GM12878 (cell line): ENCODE data around the gene MZT2A.
"Not testable (repeated sequence)": the region's sequence is repeated elsewhere in the genome, so short reads cannot be mapped to it uniquely, and the experiment has no call there.

Experiments
- CTCF ChIP-seq, 3 experiments: IDR thresholded peaks in 2 of 3; conservative IDR thresholded peaks in 1 of 3; 2 replicates each; pipeline ENCODE4 v1.5.1; 2011; ENCODE audit warnings: low read depth in 3 of 3, low read length in 3 of 3, mild to moderate bottlenecking in 3 of 3, control low read depth in 2 of 3, moderate library complexity in 2 of 3, inconsistent platforms in 1 of 3, mixed read lengths in 1 of 3; ENCODE audit not compliant: control insufficient read depth in 2 of 3, insufficient read depth in 1 of 3; ENCODE audit errors: extremely low read depth in 1 of 3
- IKZF1 ChIP-seq: fragments of 450-650 bp; conservative IDR thresholded peaks from 2 replicates; pipeline ENCODE4 v1.6.1; 2017; ENCODE audit warnings: antibody characterized with exemption, mild to moderate bottlenecking
- MAX ChIP-seq: IDR thresholded peaks from 2 replicates; pipeline ENCODE4 v1.6.1; 2012; ENCODE audit warnings: low read depth, low read length, improper control_type of control experiment
- NRF1 ChIP-seq: conservative IDR thresholded peaks from 2 replicates; pipeline ENCODE4 v1.6.1; 2011; ENCODE audit warnings: mild to moderate bottlenecking, low read depth, low read length, improper control_type of control experiment
- PAX8 ChIP-seq: fragments of 450-650 bp; IDR thresholded peaks from 2 replicates; pipeline ENCODE4 v1.6.1; 2017; ENCODE audit warnings: mild to moderate bottlenecking, moderate library complexity
- REST ChIP-seq: IDR thresholded peaks from 2 replicates; pipeline ENCODE4 v1.6.1; 2012; ENCODE audit warnings: mild to moderate bottlenecking, low read depth, low read length
- SMC3 ChIP-seq: IDR thresholded peaks from 2 replicates; pipeline ENCODE4 v1.6.1; 2011; ENCODE audit warnings: low read length, improper control_type of control experiment, borderline replicate concordance
- TF ChIP-seq, protein P1 (sequence below): IDR thresholded peaks from 2 replicates; pipeline ENCODE4 v1.6.1; 2011; ENCODE audit warnings: low read depth, low read length, improper control_type of control experiment, borderline replicate concordance

DNA sequence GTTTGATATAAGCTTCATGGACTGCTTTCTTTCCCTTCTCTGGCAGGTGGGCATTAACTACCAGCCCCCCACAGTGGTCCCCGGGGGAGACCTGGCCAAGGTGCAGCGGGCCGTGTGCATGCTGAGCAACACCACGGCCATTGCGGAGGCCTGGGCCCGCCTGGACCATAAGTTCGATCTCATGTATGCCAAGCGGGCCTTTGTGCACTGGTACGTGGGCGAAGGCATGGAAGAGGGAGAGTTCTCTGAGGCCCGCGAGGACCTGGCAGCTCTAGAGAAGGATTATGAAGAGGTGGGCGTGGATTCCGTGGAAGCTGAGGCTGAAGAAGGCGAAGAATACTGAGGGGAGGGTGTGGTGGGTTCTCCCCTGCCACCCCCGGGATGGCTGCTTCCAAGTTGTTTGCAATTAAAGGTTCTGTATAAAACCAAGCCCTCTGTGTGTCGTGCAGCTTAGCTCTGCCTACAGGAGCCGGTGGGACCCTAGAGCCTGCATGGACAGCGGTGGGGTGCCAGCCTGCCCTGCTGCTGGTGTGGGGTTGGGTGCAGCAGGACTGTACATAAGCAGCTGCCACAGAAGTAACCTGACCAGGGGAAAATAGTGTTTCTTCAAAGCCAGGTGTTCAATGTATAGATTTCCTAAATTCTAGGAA, 9.6 kb downstream of the MZT2A start:
- not testable (repeated sequence) for TF ChIP-seq CTCF (IDR thresholded peaks at IDR 0.05 in 2 of 3, conservative IDR thresholded peaks at IDR 0.05 in 1 of 3; ENCODE audit: control insufficient read depth in 2 of 3, extremely low read depth in 1 of 3, insufficient read depth in 1 of 3, low read depth in 3 of 3, low read length in 3 of 3); IKZF1; PAX8; SMC3; NRF1; MAX; REST
- TF ChIP-seq, protein P1, sequence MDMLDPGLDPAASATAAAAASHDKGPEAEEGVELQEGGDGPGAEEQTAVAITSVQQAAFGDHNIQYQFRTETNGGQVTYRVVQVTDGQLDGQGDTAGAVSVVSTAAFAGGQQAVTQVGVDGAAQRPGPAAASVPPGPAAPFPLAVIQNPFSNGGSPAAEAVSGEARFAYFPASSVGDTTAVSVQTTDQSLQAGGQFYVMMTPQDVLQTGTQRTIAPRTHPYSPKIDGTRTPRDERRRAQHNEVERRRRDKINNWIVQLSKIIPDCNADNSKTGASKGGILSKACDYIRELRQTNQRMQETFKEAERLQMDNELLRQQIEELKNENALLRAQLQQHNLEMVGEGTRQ = not testable (repeated sequence)
